Hepatocyte (in vitro differentiated cells): ENCODE data around the gene PNMA6E. TPM values are rescaled to one million over a fixed set of nuclear protein-coding genes. Genes with fewer than 3 reads are reported as not detected.
"Not testable (repeated sequence)": the region's sequence is repeated elsewhere in the genome, so short reads cannot be mapped to it uniquely, and the experiment has no call there.

Experiments used
- DNase-seq: peaks from one replicate; pipeline ENCODE4 v3.0.0-alpha.2; 2016; ENCODE audit warnings: low spot score
- H2AFZ ChIP-seq: fragments of 200-600 bp; sonication (generic); 2 replicates; pipeline ENCODE4 v1.6.0; 2016; ENCODE audit warnings: antibody characterized with exemption, mild to moderate bottlenecking
- H3K27ac ChIP-seq: fragments of 200-600 bp; sonication (generic); 2 replicates; pipeline ENCODE4 v1.5.1; 2016; ENCODE audit warnings: mild to moderate bottlenecking
- H3K27me3 ChIP-seq: fragments of 200-600 bp; sonication (generic); 2 replicates; pipeline ENCODE4 v1.6.1; 2016
- H3K36me3 ChIP-seq: fragments of 200-600 bp; sonication (generic); replicated peaks from 2 replicates; pipeline ENCODE4 v1.5.1; 2016; ENCODE audit warnings: low read depth; ENCODE audit not compliant: insufficient read depth
- H3K4me1 ChIP-seq: fragments of 200-600 bp; sonication (generic); 2 replicates; pipeline ENCODE4 v1.5.1; 2016; ENCODE audit warnings: mild to moderate bottlenecking, moderate library complexity; ENCODE audit not compliant: insufficient read depth
- H3K4me2 ChIP-seq: fragments of 200-600 bp; sonication (generic); 2 replicates; pipeline ENCODE4 v1.6.0; 2016
- H3K4me3 ChIP-seq: fragments of 200-600 bp; sonication (generic); 2 replicates; pipeline ENCODE4 v1.5.1; 2016; ENCODE audit warnings: mild to moderate bottlenecking
- H3K79me2 ChIP-seq: fragments of 200-600 bp; sonication (generic); 2 replicates; pipeline ENCODE4 v1.6.0; 2017; ENCODE audit warnings: mild to moderate bottlenecking
- H3K9me2 ChIP-seq: fragments of 200-600 bp; sonication (generic); replicated peaks from 2 replicates; pipeline ENCODE4 v1.6.0; 2017; ENCODE audit warnings: mild to moderate bottlenecking; ENCODE audit not compliant: insufficient read depth
- H3K9me3 ChIP-seq: fragments of 200-600 bp; sonication (generic); 2 replicates; pipeline ENCODE4 v1.5.1; 2016; ENCODE audit warnings: low read depth, mild to moderate bottlenecking
- H4K20me1 ChIP-seq: fragments of 200-600 bp; sonication (generic); 2 replicates; pipeline ENCODE4 v1.6.0; 2016; ENCODE audit warnings: mild to moderate bottlenecking; ENCODE audit not compliant: insufficient read depth, poor library complexity, severe bottlenecking
- CTCF ChIP-seq: fragments of 200-600 bp; sonication (generic); IDR thresholded peaks from 2 replicates; pipeline ENCODE4 v1.5.1; 2016; ENCODE audit warnings: antibody characterized with exemption, mild to moderate bottlenecking; ENCODE audit not compliant: poor library complexity
- EZH2 ChIP-seq: fragments of 200-600 bp; sonication (generic); IDR thresholded peaks from 2 replicates; pipeline ENCODE4 v1.6.1; 2016; ENCODE audit warnings: antibody characterized with exemption, mild to moderate bottlenecking, borderline replicate concordance
- EZH2phosphoT487 ChIP-seq: fragments of 200-600 bp; sonication (generic); IDR thresholded peaks from one replicate; pipeline ENCODE4 v1.6.1; 2018; ENCODE audit warnings: antibody characterized with exemption, mild to moderate bottlenecking, low read depth, moderate library complexity; ENCODE audit not compliant: unreplicated experiment, severe bottlenecking
- WGBS: methylation state at CpG from one replicate; pipeline ENCODE4 v1.1.6; 2016; ENCODE audit warnings: low lambda C conversion rate; ENCODE audit errors: missing lambda C conversion rate; 5-methylcytosine and 5-hydroxymethylcytosine counted together
- polyA plus RNA-seq: library from polyadenylated mRNA; unstranded; fragments of >200 nt; fragmentation: Nextera tagmentation; extraction: Ambion mirVana; gene quantifications from 2 replicates; pipeline ENCODE4 v1.2.1, GENCODE V29; 2016
- total RNA-seq: library from RNA; depleted of rRNA; stranded (reverse); fragments of >200 nt; gene quantifications from 2 replicates; pipeline ENCODE4 v1.2.3, GENCODE V29; 2014

PNMA6E gene
- total and polyA plus RNA-seq, 2 experiments from 2014 or later = not detected

DNA sequence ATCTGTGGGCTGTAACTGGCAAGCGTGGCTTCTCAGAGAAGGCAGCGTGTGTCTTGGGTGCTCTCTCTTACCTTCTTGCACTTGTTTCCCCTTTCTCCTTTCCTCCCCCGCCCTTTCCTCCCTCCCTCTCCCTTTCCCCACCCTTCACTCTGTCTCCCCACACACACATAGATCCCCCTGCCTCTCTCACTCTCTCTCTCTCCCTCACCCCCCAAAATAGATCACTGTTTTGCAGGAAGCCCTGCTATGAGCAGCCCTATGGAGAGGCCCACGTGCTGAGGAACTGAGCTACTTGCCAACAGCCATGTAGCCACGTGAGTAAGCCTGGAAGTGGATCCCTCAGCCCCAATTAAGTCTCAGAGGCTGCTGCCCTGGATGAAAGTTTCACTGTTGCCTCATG lies 4.3 kb upstream of the PNMA6E start:
- Histone ChIP-seq H3K27ac (no peak overlapping the region), H2AFZ (no peak overlapping the region), H3K9me2 (no peaks in the 10 kb centered on the region), H3K4me3 (no peak overlapping the region), H3K27me3 (no peaks in the 10 kb centered on the region), H3K79me2 (no peaks in the 10 kb centered on the region), H3K9me3 (no peaks in the 10 kb centered on the region), H3K36me3 (no peaks in the 10 kb centered on the region), H4K20me1 (no peaks in the 10 kb centered on the region), H3K4me1 (no peaks in the 10 kb centered on the region), H3K4me2 (no peak overlapping the region)
- DNase-seq = no peak
- no peak for TF ChIP-seq EZH2phosphoT487
- TF ChIP-seq EZH2 = no peak
- no peak for TF ChIP-seq CTCF
- WGBS = 51% methylated on average over 3 of the region's 5 CpGs

DNA sequence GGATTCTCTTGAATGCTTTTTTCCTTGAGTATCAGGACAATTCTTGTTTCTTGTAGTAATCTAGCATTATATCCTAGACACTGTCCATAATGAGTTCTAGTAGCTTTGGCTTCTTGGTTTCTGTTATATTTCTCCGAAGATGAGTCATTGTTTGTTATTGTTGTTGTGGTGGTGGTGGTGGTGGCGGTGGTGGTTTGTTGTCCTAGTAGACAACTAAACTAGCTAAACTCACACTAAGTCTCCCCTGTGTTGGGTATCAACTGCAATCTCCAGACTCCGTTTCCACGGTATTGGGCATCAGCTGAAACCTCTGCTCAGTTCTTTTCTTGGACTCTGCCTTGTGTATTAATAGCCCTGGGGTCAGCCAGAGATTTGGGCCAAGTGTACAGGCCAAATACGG lies 3.2 kb upstream of the PNMA6E start:
- H4K20me1 ChIP-seq, H3K4me2 ChIP-seq, H3K36me3 ChIP-seq, H2AFZ ChIP-seq, H3K27ac ChIP-seq, H3K4me1 ChIP-seq, H3K27me3 ChIP-seq, DNase-seq, H3K4me3 ChIP-seq, H3K79me2 ChIP-seq, H3K9me2 ChIP-seq, H3K9me3 ChIP-seq: not testable (repeated sequence)
- 85% methylated on average over 5 of the region's 5 CpGs for WGBS

GRCh38 chrX:153400146-153401132 lies 711 bp downstream of the PNMA6E start:
- Histone ChIP-seq H2AFZ (no peak overlapping the region), H3K27ac (no peak overlapping the region), H3K27me3 (no peaks in the 10 kb centered on the region), H3K4me3 (no peak overlapping the region), H3K4me1 (no peaks in the 10 kb centered on the region), H3K79me2 (no peaks in the 10 kb centered on the region), H3K4me2 (no peak overlapping the region), H3K9me2 (no peaks in the 10 kb centered on the region), H3K36me3 (no peaks in the 10 kb centered on the region), H3K9me3 (no peaks in the 10 kb centered on the region), H4K20me1 (no peaks in the 10 kb centered on the region)
- no peak for DNase-seq
- WGBS = 67% methylated on average over 31 of the region's 60 CpGs
- peak; percentile 43 for TF ChIP-seq CTCF
- no peak for TF ChIP-seq EZH2phosphoT487

DNA sequence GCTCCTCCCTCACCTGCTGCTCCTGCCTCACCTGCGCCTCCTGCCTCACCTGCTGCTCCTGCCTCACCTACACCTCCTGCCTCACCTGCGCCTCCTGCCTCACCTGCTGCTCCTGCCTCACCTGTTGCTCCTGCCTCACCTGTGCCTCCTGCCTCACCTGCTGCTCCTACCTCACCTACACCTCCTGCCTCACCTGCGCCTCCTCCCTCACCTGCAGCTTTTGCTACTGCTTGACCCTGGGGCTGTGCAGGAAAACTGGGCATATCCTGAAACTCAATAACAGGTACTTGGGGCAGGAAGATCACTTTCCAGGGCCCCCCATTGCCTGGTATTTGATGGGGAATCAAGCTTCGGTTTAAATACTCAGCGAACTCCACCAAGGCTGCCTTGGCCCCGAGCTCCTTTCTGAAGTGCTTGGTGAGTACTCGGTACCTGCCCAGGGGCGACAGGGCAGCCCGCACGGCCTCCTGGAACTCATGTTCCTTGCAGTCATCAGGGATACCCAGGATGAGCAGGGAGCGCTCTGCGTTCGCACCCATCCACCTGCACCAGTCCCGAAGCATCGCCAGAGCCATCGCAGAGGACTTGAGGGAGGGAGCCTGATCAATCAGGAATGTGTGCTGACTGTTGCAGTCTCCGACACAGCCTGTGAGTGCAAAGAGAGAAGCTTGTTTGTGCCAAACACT lies 2.7 kb downstream of the PNMA6E start:
- H3K4me2 ChIP-seq = no peak overlapping the region
- H3K27ac ChIP-seq = no peak overlapping the region
- H4K20me1 ChIP-seq = no peaks in the 10 kb centered on the region
- DNase-seq = no peak
- no peaks in the 10 kb centered on the region for H3K79me2 ChIP-seq
- H3K9me3 ChIP-seq = no peaks in the 10 kb centered on the region
- H3K9me2 ChIP-seq = no peaks in the 10 kb centered on the region
- H3K4me3 ChIP-seq = no peak overlapping the region
- H3K4me1 ChIP-seq = no peaks in the 10 kb centered on the region
- H3K27me3 ChIP-seq = no peaks in the 10 kb centered on the region
- TF ChIP-seq EZH2 = no peak
- no peak for TF ChIP-seq EZH2phosphoT487
- TF ChIP-seq CTCF = no peak
- no peaks in the 10 kb centered on the region for H3K36me3 ChIP-seq
- no peak overlapping the region for H2AFZ ChIP-seq
- 86% methylated on average over 15 of the region's 17 CpGs for WGBS
